ENCODE measurements around the gene ZKSCAN1.

DNA sequence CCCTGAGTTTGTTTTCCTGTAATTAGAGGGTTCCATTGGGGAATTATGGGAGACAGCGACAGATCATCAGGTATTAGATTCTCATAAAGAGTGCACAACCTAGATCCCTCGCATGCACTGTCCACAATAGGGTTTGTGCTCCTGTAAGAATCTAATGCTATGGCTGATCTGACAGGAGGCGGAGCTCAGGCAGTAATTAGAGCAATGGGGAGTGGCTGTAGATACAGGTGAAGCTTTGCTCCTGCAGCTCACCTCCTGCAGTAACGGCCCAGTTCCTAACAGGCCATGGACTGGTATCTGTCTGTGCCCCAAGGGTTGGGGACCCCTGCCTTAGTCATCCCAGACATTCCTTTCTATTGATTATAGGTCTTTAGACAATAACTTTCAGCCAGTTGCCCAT lies 33.3 kb downstream of the ZKSCAN1 start:
- no peak for TF ChIP-seq CTCF (IDR thresholded peaks at IDR 0.05)
- TF ChIP-seq POLR2A (IDR thresholded peaks at IDR 0.05): no peak

Data from Peyer's patch (tissue), 4 donors.